ENCODE data around the gene SPTBN1.

- TF ChIP-seq GATA2 (IDR thresholded peaks at IDR 0.05; ENCODE audit: low read depth, low read length) (no peak), GATA3 (IDR thresholded peaks at IDR 0.05; ENCODE audit: low read depth, low read length) (no peak)
These were observed 41.9 kb downstream of the SPTBN1 start for GRCh38 chr2:54497763-54498680.

All from SH-SY5Y (cell line).